Glomerular visceral epithelial cell (primary cell): ENCODE measurements around the gene RBL1.
"Not testable (repeated sequence)": the region's sequence is repeated elsewhere in the genome, so short reads cannot be mapped to it uniquely, and the experiment has no call there.

Experiments used
- DNase-seq: peaks from one replicate; pipeline ENCODE4 v3.0.0-alpha.2; 2016; ENCODE audit errors: extremely low spot score

RBL1 gene

GRCh38 chr20:37075932-37076685 lies 19.7 kb downstream of the RBL1 start:
- no peak for DNase-seq

GRCh38 chr20:37072293-37073196 lies 23.3 kb downstream of the RBL1 start:
- no peak for DNase-seq

GRCh38 chr20:37071481-37071911 lies 24.3 kb downstream of the RBL1 start:
- DNase-seq = peak; percentile 30

GRCh38 chr20:37069563-37069962 lies 26.2 kb downstream of the RBL1 start:
- DNase-seq = not testable (repeated sequence)

DNA sequence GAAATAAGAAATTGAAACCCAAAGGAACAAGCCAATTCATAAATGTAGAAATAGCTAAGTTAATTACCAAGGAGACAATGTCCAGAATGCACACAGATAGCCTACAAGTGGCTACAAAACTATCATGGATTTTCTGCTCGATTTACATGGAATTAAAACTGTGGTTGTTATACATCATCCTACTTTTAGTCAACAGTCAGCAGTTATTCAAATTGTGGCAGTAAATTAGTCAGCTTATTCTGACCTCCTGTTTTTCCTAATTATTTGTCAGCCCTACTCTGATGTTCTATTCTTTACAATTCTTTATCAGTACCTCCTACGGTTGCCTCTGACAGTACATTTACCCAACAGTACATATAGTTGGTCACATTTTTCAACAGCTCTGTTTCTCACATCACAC lies 29.6 kb downstream of the RBL1 start:
- DNase-seq = no peak

DNA sequence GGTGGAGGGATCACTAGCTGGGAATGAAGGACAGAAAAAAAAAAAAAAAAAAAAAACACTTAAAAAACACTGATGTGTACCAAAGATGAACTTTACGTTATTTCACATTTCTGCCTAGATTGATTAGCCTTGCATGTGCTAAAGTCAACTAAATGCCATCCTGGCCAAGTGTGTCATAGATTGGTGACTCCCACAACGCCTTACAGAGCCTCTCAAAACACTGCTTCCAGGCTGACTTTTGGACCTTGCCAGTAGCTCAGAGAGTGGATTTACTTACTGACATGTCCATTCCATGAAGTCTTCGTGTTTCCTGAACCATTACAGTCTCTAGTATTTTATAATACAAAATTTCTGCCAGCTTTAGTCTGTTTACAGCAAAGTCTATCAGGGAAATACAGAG lies 40.5 kb downstream of the RBL1 start:
- DNase-seq = no peak

GRCh38 chr20:37053230-37053950 lies 42.4 kb downstream of the RBL1 start:
- no peak for DNase-seq

GRCh38 chr20:37042986-37043972 lies 52.5 kb downstream of the RBL1 start:
- DNase-seq = no peak

- not testable (repeated sequence) for DNase-seq
These were observed 56.4 kb downstream of the RBL1 start for GRCh38 chr20:37039366-37039765.

GRCh38 chr20:37032077-37032476 lies 63.7 kb downstream of the RBL1 start:
- no peak for DNase-seq

- DNase-seq = no peak
These were observed 75.2 kb downstream of the RBL1 start for GRCh38 chr20:37020636-37021035.

DNA sequence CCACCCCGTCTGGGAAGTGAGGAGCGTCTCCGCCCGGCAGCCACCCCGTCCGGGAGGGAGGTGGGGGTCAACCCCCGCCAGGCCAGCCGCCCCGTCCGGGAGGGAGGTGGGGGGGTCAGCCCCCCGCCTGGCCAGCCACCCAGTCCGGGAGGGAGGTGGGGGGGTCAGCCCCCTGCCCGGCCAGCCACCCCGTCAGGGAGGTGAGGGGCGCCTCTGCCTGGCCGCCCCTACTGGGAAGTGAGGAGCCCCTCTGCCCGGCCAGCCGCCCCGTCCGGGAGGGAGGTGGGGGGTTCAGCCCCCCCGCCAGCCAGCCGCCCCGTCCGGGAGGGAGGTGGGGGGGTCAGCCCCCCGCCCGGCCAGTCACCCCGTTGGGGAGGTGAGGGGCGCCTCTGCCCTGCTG lies 83.2 kb downstream of the RBL1 start:
- not testable (repeated sequence) for DNase-seq

DNA sequence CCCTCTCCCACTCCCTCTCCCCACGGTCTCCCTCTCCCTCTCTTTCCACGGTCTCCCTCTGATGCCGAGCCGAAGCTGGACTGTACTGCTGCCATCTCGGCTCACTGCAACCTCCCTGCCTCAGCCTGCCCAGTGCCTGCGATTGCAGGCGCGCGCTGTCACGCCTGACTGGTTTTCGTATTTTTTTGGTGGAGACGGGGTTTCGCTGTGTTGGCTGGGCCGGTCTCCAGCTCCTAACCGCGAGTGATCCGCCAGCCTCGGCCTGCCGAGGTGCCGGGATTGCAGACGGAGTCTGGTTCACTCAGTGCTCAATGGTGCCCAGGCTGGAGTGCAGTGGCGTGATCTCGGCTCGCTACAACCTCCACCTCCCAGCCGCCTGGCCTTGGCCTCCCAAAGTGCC lies 83.9 kb downstream of the RBL1 start:
- DNase-seq = not testable (repeated sequence)

DNA sequence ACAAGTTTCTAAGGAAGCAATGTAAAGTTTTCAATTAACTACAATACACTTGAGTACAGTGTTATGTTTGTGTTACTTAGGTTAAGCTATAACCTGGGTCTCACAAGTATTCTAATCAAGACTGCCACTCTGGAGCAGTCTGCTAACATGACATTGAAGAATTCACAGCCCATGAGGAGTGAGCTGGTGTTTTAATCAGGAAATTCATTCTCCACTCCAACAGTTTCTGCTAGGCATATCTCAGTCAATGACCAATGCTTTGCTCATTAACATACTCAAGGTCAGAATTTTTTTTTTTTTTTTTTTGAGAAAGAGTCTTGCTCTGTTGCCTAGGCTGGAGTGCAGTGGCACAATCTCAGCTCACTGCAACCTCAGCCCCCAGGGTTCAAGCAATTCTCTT lies 84.7 kb downstream of the RBL1 start:
- DNase-seq = no peak

GRCh38 chr20:37007898-37008649 lies 87.7 kb downstream of the RBL1 start:
- peak; percentile 21 for DNase-seq

- not testable (repeated sequence) for DNase-seq
These were observed 90.5 kb downstream of the RBL1 start for GRCh38 chr20:37005062-37005942.

DNA sequence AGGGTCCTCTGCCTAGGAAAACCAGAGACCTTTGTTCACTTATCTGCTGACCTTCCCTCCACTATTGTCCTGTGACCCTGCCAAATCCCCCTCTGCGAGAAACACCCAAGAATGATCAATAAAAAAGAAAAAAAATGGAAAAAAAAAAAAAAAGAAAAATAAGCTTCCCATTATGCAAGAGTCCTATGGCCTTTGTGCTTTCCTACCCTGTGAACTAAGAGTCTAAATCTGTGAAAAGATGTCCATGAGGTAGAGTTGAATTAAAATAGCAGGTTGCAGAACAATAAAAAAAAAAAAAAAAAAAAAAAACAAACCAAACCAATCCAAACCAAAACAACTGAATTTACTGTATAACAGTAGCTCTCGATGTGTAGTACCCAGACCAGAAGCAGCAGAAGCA lies 94.2 kb downstream of the RBL1 start:
- DNase-seq = not testable (repeated sequence)

DNA sequence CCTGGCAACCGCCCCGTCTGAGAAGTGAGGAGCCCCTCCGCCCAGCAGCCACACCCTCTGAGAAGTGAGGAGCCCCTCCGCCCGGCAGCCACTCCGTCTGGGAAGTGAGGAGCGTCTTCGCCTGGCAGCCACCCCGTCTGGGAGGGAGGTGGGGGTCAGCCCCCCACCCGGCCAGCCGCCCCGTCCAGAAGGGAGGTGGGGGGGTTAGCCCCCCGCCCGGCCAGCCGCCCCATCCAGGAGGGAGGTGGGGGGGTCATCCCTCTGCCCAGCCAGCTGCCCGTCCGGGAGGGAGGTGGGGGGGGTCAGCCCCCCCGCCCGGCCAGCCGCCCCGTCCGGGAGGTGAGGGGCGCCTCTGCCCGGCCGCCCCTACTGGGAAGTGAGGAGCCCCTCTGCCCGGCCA lies 95.6 kb downstream of the RBL1 start:
- DNase-seq = not testable (repeated sequence)

- DNase-seq = no peak
These were observed 97.1 kb downstream of the RBL1 start for GRCh38 chr20:36998652-36999051.
